SW480 (cell line): Measurements from ENCODE around the gene RHOD.

Experiments used
- DNase-seq: peaks from one replicate; pipeline ENCODE4 v3.0.0-alpha.2; 2016; ENCODE audit warnings: low spot score

Gene RHOD

GRCh38 chr11:67117672-67118180, 61.1 kb downstream of the RHOD start:
- DNase-seq, result peak; percentile 22

GRCh38 chr11:67118181-67118766, 61.6 kb downstream of the RHOD start:
- DNase-seq, result peak; percentile 63

- DNase-seq, result peak; percentile 98
Measured at GRCh38 chr11:67118801-67119584, 62.3 kb downstream of the RHOD start, which contains the start of gene KDM2A. TSS of gene KDM2A (plus strand) at chr11:67119263. CDS start at chr11:67121317, 2,054 bp downstream.

- peak; percentile 41 for DNase-seq
Measured at GRCh38 chr11:67119585-67120391, 63.1 kb downstream of the RHOD start.

- no peak for DNase-seq
Measured at GRCh38 chr11:67120456-67120855, 63.8 kb downstream of the RHOD start.

- DNase-seq, result peak; percentile 60
Measured at GRCh38 chr11:67120881-67121710, 64.4 kb downstream of the RHOD start.
